K562 (cell line): Measurements from ENCODE around the gene GSTA5.

ENCODE experiments used
- CTCF ChIP-seq, 3 experiments: IDR thresholded peaks in 2 of 3; conservative IDR thresholded peaks in 1 of 3; 2 replicates each; pipeline ENCODE4 v1.5.1; 2011 to 2012; ENCODE audit warnings: low read length in 3 of 3, mild to moderate bottlenecking in 3 of 3, control low read depth in 2 of 3, improper control_type of control experiment in 1 of 3, inconsistent platforms in 1 of 3, low read depth in 1 of 3, mixed read lengths in 1 of 3, moderate library complexity in 1 of 3; ENCODE audit not compliant: insufficient read depth in 2 of 3
- HNRNPK ChIP-seq: fragments of 200-400 bp; formaldehyde crosslinking; IDR thresholded peaks from one replicate; pipeline ENCODE4 v1.6.1; 2018; ENCODE audit warnings: mild to moderate bottlenecking, low read depth, low read length; ENCODE audit not compliant: poor library complexity, severe bottlenecking
- MEF2A ChIP-seq: IDR thresholded peaks from 2 replicates; pipeline ENCODE4 v1.6.1; 2011; ENCODE audit warnings: low read depth, mild to moderate bottlenecking, low read length, moderate library complexity; ENCODE audit not compliant: control insufficient read depth
- NFYB ChIP-seq: IDR thresholded peaks from 2 replicates; pipeline ENCODE4 v1.6.1; 2011; ENCODE audit warnings: mild to moderate bottlenecking, moderate library complexity; ENCODE audit not compliant: insufficient read length; ENCODE audit errors: extremely low read depth

- TF ChIP-seq MEF2A (no peak), CTCF (IDR thresholded peaks at IDR 0.05 in 2 of 3, conservative IDR thresholded peaks at IDR 0.05 in 1 of 3; ENCODE audit: insufficient read depth in 2 of 3, low read depth in 1 of 3, low read length in 3 of 3) (no peak), HNRNPK (no peak), NFYB (no peak)
Observed at GRCh38 chr6:52786249-52786956, 54.2 kb downstream of the GSTA5 start.
